Activated CD4-positive, alpha-beta T cell treated with anti-CD3 and anti-CD28 coated beads, Interleukin-2, Interleukin-4, amounts not matched to agents 100 ng/mL and 50 ng/mL, durations not matched to agents 16 hours and 8 hours (primary cell): ENCODE measurements around the gene MAN2A2.

Source experiments
- DNase-seq: peaks from one replicate; pipeline ENCODE4 v3.0.0-alpha.2; 2020; ENCODE audit warnings: low spot score

Gene MAN2A2

GRCh38 chr15:90967206-90967605 is 64.1 kb downstream of the MAN2A2 start:
- no peak for DNase-seq

GRCh38 chr15:90968434-90968833 is 65.3 kb downstream of the MAN2A2 start:
- DNase-seq, result no peak

GRCh38 chr15:90970274-90970673 is 67.2 kb downstream of the MAN2A2 start:
- no peak for DNase-seq

- DNase-seq, result no peak
Observed at GRCh38 chr15:90972133-90972532, 69.0 kb downstream of the MAN2A2 start.
